ENCODE results near the gene IL1RL2. TPM values are rescaled to one million over a fixed set of nuclear protein-coding genes. Genes with fewer than 3 reads are reported as not detected.
A peak's percentile ranks its signal among the peaks of the same experiment; 100 is the strongest.

The IL1RL2 gene
- total and polyA plus RNA-seq, 2 of the 8 experiments (the other 6 are each of a cell fraction or from before 2014, with no cell fraction given): not detected

GRCh38 chr2:102191501-102191900 lies 4.7 kb downstream of the IL1RL2 start:
- WGBS, 2 experiments (ENCODE audit: extremely low coverage in 1 of 2, insufficient coverage in 1 of 2, insufficient read length in 1 of 2, insufficient replicate concordance in 2 of 2, low coverage in 1 of 2, low lambda C conversion rate in 2 of 2, missing lambda C conversion rate in 1 of 2): 89% methylated on average over 1 of the region's 1 CpG; no CpG with 5 or more reads in 1 of the 2 experiments
- Histone ChIP-seq H2AFZ (ENCODE audit: low read length) (peak overlapping the region; percentile 27; the same call in 1 of the 2 replicates), H4K20me1 (replicated peaks in 1 of 2; ENCODE audit: control insufficient read depth in 1 of 2, insufficient read depth in 2 of 2, low read length in 2 of 2) (no peaks in the 10 kb centered on the region), H3K27me3 (replicated peaks in 1 of 4; ENCODE audit: control insufficient read depth in 3 of 4, extremely low read depth in 1 of 4, insufficient read depth in 3 of 4, low read length in 3 of 4) (peaks cover 1 to 16% (median 14%) of the 10 kb centered on the region in 4 experiments), H3K4me2 (ENCODE audit: insufficient read depth in 1 of 2, low read depth in 2 of 2, low read length in 2 of 2) (no peak overlapping the region), H2BK5ac (ENCODE audit: low read depth, low read length) (no peak overlapping the region), H3K4me1 (replicated peaks in 1 of 4; ENCODE audit: control insufficient read depth in 3 of 4, insufficient read depth in 4 of 4, low read length in 3 of 4) (no peaks in the 10 kb centered on the region), H3K9ac (replicated peaks in 1 of 4; ENCODE audit: extremely low read depth in 1 of 4, low read depth in 3 of 4, low read length in 3 of 4) (no peak overlapping the region), H3K36me3 (ENCODE audit: control insufficient read depth in 2 of 4, insufficient read depth in 4 of 4, low read length in 3 of 4) (no peaks in the 10 kb centered on the region), H2BK120ac (replicated peaks; ENCODE audit: low read depth, low read length) (no peak overlapping the region), H2AK5ac (ENCODE audit: low read depth, low read length) (no peak overlapping the region), H3K79me1 (ENCODE audit: low read depth, low read length) (no peaks in the 10 kb centered on the region), H3K79me2 (ENCODE audit: control insufficient read depth in 1 of 2, insufficient read depth in 2 of 2, low read length in 2 of 2) (no peaks in the 10 kb centered on the region), H4K91ac (replicated peaks; ENCODE audit: insufficient read length, low read length) (no peak overlapping the region), H2BK20ac (ENCODE audit: low read length) (no peak overlapping the region), H3K56ac (replicated peaks; ENCODE audit: insufficient read length, low read depth, low read length) (no peak overlapping the region), H3K9me3 (ENCODE audit: insufficient read depth in 2 of 2, low read depth in 1 of 2, low read length in 1 of 2) (no peaks in the 10 kb centered on the region), H2BK15ac (ENCODE audit: low read length) (no peak overlapping the region), H2BK12ac (ENCODE audit: low read depth, low read length) (no peak overlapping the region), H3K14ac (ENCODE audit: insufficient read length) (no peak overlapping the region), H3K23ac (ENCODE audit: insufficient read length) (no peak overlapping the region), H3K27ac (ENCODE audit: low read depth, low read length) (no peak overlapping the region), H4K5ac (ENCODE audit: insufficient read length, low read depth, low read length) (no peak overlapping the region), H3K23me2 (ENCODE audit: low read depth, low read length) (no peaks in the 10 kb centered on the region), H4K8ac (ENCODE audit: extremely low read depth, insufficient read depth, low read length) (no peak overlapping the region), H3K4me3 (ENCODE audit: extremely low read depth in 1 of 4, insufficient read depth in 2 of 4, low read depth in 3 of 4, low read length in 4 of 4) (no peak overlapping the region), H3K18ac (ENCODE audit: extremely low read depth, low read length) (no peak overlapping the region), H3K4ac (replicated peaks; ENCODE audit: insufficient read length, low read depth, low read length) (no peak overlapping the region)
- FAIRE-seq (no peak), DNase-seq (ENCODE audit: low read depth in 1 of 2, low spot score in 2 of 2) (no peak)
- ChIA-PET CTCF (ENCODE audit: partially characterized antibody) (no interaction called here), POLR2A (ENCODE audit: partially characterized antibody) (no interaction called here)
- no peak for TF ChIP-seq NRF1 (IDR thresholded peaks at IDR 0.05; ENCODE audit: low read depth, low read length)
